HG02840 (cell line): ENCODE results near the gene ATP10A.

Experiments used
- ATAC-seq: cut with Tn5 transposase; IDR thresholded peaks from one replicate; pipeline ENCODE4 v1.9.1; 2021; ENCODE audit warnings: mild to moderate bottlenecking, moderate library complexity, moderate number of reproducible peaks; ENCODE audit not compliant: unreplicated experiment, low FRiP score

The ATP10A gene

DNA sequence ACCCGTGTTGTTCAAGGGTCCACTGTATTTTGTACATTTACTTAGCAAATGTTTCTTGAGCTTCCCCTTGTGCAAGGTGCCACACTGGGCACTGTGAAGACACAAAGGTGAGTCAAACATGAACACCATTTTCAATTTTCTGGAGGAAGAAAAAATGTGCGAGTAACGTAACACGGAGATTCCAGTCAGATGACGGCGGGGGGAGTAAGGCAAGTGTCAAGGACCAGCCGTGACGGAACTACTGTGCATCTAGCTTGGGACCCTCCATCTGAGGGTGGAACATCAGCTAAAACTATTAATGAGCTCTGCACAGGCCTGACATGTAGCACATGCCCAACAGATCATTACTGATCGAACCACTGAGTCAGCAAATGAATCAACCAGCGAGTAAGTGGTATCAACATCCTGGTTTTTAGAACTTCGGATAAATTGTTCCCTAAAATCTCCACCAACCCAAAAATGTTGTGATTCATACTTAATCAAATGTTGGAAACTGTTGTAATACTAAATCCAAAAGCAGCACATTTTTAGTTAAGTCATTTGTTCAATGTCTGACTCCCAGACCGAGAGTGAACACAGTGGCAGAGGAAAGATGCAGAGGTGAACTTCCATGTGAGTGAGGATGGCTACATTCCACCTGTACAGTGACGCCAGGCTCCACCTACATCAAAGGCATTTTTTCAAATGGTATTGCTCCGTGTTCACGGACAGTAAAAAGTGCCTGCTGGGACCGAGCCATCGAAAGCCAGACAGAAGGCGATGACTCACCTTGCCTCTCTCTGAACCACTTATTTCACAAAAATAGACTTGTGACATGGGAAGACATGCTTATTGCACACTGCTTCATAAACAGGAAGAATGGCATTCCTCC lies 172.2 kb downstream of the ATP10A start:
- ATAC-seq: no peak

DNA sequence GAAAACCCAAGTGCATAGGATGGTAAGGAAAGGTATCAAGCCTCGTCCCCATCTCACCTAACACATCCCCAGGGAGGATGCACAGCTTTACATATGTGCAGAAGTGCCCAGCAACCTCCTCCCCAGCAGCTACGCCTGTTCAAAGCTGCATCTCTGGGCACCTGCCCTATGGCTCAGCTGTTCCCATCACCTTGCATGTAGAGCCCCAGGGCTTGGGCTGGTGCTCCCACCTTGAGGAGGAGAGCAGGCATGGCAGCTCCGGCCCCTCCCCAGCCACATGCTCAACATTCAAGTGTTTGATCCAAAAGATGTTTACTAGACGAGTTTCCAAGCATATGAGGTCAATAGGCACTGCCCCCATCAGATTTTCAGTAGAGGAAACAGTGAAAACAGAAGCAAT lies 173.5 kb downstream of the ATP10A start:
- ATAC-seq: no peak

- ATAC-seq: no peak
Observed at GRCh38 chr15:25688166-25688565, 175.0 kb downstream of the ATP10A start.

DNA sequence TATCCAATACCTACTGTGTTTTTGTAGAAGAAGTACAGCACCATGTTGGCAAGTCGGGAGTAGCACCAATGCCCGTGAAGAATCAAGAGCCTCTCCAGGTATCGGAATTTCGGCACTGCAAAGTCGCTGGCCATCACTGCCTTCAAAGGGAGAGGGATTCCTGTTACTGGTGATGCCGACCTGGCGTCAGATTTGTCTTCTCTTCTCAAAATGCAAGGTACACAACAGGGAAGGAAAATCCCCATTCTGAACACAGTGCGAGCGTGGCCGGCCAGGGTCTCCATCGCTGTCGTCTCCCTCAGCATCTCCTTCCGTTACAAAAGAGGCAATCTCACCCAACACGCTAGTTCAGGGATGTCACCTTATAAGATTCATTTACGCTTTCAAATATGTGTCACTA lies 175.4 kb downstream of the ATP10A start:
- ATAC-seq: no peak

DNA sequence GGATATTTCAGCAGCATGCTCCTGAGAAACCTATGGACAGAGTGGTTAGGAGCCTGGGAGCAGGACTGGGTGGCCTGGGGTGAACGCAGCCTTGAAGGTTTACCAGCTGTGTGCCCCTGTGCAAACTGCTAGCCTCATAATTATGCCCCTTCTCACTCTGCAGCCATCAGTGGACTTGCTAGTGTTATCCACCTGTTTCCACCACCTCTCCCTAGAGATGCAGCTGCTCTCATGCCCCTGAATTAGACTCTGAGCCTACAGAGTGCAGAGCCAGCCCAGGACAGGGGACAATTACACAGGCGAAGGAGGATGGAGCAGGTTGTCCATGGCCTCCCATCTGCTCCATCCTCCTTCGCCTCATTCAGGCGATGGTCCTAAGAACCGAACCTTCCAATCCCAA lies 175.9 kb downstream of the ATP10A start:
- ATAC-seq: no peak

DNA sequence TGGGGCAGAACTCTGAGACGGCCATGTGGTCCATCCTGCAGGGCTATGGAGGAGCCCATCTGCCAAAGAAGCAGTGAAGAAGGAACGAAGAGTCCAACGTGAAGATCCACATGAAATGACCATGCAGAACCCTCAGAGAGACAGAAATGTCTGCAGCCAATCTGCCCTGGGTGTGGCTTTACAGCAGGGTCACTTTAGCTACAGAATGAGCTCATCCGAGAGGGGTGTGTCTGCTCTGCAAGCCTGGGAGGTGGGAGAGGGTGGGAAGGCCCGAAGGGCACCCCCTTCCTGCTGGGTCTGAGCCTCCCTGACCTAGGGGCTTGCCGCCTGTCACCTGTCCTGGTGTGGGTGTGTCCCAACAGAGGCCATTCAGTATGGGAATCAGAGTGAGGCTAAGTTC lies 176.3 kb downstream of the ATP10A start:
- no peak for ATAC-seq

- ATAC-seq: no peak
Observed at GRCh38 chr15:25684521-25685431, 178.4 kb downstream of the ATP10A start.

DNA sequence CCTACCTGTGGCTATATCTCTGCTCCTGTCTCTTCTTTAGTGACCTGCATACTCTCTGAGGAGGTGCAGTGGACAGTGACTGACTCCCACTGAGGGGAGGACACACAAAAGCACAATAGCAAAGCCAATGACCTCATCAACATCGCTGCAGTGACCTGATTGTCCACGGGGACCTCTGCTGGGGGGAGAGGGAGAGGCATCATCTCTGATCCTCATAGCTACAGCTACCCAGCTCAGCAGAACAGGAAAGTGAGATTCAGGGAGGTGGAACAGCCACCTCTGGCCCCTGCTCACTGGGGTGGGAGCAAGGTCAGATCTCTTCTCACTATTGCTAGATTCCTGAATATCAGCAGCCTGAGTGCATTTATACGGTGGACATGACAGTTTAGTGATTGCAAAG lies 179.2 kb downstream of the ATP10A start:
- no peak for ATAC-seq

- ATAC-seq: no peak
Observed at GRCh38 chr15:25683415-25683814, 179.7 kb downstream of the ATP10A start.

- no peak for ATAC-seq
Observed at GRCh38 chr15:25682340-25682739, 180.8 kb downstream of the ATP10A start.

DNA sequence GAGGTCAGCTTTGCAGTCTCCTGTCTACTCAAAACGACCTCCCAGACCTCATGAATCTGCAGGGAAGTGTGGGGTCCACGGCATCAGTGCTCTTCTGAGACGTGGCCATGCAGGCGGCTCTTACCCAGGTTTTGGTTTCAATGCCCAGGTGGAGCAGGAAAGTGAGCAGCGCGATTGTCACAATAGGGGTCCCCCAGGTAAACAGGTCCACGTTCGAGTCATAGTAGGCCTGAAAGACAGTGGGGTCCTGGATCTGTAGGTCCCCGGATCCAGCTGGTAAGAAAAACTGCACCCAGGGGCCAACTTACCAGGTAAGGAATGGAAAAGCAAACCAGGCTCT lies 182.5 kb downstream of the ATP10A start:
- ATAC-seq: no peak

DNA sequence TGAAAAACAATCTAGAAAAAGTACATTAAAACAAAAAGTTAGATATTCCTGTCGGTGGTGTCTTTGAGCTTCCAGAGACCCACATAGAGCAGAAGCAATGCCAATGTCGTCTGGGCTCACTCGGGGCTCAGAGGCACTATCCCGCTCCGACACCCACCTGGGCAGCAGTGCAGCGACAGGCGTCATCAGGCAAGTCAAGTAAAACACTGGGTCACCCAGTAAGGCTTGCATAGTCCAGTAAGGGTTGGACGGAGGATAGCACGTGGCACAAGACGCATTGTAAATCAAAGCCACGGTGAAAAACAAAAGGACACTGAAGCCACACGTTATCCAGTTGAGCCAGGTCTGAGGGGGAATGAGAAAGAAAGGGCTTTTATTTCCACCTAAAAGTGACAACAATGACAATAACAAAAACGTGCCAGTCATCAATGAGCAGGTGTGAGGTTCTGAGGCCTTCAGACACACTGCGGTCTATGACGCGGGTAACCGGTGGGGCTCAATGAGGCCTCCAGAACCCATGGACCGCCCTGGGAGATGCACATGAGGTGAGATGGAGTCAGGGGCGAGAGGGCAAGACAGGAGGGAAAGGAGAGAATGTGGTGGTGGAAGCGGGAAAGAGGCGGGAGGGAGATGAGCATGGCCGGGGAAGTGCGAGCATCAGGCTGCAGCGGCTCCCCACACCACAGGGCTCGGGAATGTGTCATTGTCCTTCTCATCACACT lies 183.0 kb downstream of the ATP10A start:
- ATAC-seq: no peak

- no peak for ATAC-seq
Observed at GRCh38 chr15:25679492-25679891, 183.6 kb downstream of the ATP10A start.

- no peak for ATAC-seq
Observed at GRCh38 chr15:25678500-25678855, 184.6 kb downstream of the ATP10A start.

DNA sequence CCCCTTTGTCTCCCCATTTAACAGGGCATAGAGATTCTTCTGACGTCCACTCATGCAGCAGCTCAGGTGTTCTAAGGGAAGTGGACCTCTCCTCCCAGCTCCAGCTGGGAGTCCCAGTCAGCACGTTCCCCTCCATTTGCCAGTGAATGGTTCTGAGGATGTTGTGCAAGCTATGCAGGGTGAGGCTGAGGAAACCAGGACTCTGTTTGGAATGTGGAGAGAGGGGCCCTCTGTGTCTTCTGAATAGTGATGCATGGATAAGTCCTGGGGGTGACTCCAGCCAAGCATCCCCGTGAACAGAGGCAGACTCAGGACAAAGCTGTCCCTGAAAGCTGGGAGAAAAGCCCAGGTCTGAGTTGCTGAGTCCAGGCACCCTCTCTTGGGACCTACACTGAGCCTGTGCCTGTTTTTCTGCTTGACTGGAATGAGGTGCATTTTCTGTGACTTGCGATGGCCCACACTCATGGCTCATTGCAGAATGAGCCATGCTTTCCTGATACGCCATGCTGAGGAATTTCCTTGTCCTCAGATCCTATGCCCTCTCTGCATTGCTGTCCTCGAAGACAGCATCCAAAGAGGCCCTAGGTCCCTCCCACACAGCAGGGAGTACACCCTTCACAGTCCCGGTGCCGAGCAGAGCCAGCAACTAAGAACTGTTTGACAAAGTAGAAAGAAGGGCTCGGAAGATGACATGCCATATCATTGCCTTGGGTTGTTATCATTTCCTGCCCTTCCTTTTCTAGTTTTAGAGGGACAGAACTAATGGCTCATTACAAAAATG lies 185.2 kb downstream of the ATP10A start:
- no peak for ATAC-seq

DNA sequence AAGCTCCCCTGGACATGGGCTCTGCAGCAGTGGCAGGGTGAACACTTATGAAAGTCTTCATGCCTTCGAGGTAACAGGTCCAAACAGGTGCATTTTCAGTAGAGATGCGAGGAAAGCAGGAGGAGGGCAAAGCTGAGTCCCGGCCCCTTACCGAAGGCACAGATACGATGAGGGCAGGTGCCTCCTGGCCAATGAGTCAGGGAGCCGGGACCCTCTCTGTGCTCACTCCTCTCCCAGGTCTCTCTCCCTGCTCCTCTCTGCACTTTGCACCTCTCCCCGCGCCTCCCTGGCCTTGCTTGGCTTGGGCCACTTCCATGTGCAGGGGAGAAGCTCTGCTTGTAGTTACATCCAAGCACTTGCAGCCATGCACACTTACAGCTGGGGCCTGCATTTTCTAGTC lies 187.1 kb downstream of the ATP10A start:
- ATAC-seq: no peak

GRCh38 chr15:25675396-25675795 lies 187.7 kb downstream of the ATP10A start:
- no peak for ATAC-seq

GRCh38 chr15:25674913-25675312 lies 188.2 kb downstream of the ATP10A start:
- no peak for ATAC-seq

DNA sequence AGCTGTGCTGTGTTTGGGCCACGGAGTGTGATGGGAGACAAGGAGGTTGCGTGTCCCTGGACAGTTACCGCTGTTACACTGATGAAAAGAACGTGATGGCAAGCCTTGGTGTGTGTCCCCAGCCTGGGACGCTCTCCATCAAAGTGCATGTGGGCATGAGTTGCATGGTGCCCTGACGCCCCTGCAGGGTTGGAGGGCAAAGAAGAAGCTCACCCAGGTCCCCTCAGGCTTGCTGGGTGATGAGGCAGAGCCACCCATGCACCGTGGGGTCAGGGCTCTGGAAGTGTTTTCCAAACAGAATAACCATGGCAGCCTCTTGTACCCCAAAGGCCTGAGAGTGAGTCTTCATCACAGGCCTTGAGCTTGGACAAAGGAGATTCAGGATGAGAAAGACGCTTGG lies 189.2 kb downstream of the ATP10A start:
- ATAC-seq: no peak

DNA sequence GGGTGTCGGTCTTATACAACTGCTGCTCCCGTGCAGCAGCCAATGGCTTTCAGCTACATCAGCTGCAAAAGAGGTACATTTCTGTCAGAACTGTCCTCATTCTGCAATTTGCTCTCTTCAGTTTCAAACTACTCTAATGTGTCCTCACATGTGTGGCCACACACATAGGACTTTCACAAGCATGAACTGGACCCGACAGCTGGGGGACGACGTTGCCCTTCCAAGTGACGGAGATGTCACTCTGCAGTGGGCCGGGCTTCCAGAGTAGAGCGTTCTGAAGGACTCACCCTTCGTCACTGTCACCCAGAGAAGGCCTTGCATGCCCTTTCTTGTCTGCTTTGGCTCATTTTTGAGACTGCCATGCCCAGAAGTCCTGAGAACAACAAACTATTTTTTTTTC lies 189.8 kb downstream of the ATP10A start:
- no peak for ATAC-seq
